AG09319 (cell line): Measurements from ENCODE around the gene HYI.

Experiments
- DNase-seq: peaks from one replicate; pipeline ENCODE4 v3.0.0-alpha.2; 2010; ENCODE audit warnings: low read depth; ENCODE audit errors: extremely low read depth
- TF ChIP-seq, protein P1 (sequence below): IDR thresholded peaks from 2 replicates; pipeline ENCODE4 v1.5.1; 2011; ENCODE audit warnings: low read depth, mild to moderate bottlenecking, inconsistent platforms, low read length, moderate library complexity

HYI gene

DNA sequence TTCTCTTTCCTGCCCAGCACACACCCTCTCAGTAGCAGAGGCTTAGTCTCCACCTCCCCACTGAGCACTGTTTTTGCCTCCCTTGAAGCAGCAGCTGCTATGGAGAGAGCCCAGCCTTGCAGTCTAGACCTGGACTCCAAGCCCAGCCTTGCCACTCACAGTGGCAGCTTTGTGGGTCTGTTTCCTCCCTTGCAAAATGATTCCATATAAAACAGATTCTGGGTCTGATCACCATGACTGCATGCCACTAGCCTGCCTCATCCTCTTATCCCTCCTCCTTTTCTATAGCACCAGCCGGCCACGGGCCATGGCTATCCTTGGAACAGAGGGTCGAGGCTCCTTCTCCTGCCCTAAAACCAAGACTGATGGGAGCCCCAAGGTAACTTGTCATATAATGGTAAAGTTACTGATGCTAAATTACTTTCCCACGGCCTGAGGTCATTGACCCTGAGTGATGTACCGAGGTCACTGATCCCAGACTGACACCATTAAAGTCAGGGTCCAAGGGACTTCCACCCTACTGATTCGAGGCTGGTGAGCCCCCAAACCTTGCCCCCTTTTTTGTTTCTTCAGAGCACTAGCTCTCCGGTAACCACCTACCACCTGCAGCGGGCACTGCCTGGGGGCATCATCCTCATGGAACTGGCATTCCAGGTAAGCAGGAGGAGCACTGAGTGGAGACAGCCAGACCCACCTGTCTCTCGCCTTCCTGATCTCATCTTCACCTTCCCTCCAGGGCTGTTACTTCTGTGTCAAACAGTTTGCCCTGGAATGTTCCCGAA is 7.9 kb downstream of the HYI start:
- no peak for DNase-seq

DNA sequence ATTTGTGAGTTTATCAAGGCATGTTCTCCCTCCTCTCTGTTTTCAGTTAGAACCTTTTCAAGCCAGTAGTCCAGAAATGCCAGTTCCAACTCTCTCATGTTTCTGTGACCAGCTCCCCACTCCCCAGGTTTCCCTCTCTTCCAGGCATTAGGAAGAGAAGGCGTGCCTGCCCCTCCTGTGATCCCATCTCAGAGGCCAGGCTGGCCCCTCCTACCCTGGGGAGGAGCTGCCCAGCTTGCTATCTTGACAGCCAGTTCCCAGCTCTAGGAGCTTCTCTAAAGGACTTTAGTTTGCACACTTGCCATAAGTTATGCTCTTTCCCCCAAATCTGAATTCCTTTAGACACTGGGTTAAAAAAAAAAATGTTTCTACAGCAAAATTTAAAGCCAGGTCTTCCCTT is 8.9 kb downstream of the HYI start:
- DNase-seq = no peak
- TF ChIP-seq, protein P1, sequence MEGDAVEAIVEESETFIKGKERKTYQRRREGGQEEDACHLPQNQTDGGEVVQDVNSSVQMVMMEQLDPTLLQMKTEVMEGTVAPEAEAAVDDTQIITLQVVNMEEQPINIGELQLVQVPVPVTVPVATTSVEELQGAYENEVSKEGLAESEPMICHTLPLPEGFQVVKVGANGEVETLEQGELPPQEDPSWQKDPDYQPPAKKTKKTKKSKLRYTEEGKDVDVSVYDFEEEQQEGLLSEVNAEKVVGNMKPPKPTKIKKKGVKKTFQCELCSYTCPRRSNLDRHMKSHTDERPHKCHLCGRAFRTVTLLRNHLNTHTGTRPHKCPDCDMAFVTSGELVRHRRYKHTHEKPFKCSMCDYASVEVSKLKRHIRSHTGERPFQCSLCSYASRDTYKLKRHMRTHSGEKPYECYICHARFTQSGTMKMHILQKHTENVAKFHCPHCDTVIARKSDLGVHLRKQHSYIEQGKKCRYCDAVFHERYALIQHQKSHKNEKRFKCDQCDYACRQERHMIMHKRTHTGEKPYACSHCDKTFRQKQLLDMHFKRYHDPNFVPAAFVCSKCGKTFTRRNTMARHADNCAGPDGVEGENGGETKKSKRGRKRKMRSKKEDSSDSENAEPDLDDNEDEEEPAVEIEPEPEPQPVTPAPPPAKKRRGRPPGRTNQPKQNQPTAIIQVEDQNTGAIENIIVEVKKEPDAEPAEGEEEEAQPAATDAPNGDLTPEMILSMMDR = no peak

More for the DNA sequence above, 7.9 kb downstream of the HYI start:
- TF ChIP-seq, protein P1 = no peak

DNA sequence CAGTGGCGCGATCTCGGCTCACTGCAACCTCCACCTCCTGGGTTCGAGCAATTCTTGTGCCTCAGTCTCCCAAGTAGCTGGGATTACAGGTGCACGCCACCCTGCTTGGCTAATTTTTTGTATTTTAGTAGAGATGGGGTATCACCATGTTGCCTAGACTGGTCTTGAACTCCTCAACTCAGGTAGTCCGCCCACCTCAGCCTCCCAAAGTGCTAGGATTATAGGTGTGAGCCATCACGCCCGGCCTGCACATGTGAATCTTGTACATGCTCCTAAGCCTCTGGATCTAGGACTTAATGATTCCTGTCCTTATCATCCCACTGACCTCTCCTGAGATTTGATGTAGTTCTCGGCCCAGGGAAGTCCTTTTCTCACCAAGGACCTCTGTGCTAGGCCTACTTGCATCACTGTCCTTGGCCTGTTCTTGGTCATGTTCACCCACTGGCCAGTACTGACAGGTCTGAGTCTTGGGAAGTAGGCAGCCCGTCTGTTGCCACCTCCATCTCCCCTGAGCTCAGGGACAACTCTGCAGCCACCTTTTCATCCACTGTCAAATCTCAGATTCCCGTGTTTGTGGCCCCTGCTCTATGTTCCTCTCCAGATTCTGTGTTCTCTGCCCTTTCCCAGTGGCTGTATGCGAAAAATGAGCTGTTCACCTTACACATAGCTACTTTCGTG is 9.4 kb downstream of the HYI start:
- TF ChIP-seq, protein P1 = no peak

DNA sequence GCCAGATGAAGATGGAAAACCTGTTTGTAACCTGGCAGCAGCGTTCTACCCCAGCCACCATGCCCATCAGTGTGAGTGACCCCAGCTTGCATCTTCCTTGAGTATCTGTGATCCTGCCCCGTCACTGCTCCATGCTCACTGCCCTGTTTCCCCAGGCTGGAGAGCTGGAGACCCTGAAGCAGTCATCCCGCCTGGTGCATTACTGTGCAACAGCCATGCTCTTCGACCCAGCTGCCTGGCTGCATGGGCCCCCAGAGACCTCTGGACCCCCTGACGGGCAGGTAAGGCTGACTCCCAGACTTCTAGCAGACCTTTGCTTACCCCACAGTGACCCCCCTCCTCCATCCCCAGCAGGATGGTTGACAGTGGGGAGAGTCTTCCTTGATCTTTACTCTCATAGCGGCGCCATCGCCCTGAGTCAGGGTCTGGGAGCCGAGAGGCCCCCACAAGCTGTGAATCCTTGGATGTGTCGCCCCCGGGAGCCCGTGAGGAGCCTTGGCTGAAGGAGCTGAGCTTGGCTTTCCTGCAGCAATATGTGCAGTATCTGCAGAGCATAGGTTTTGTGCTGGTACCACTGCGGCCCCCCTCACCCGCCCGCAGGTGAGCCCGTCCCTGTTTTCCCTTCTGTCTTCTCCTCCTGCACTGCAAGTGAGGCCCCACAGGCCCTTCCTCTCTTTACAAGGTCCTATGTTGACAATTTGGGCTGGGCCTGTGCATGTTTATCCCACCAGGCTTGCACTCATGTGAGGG is 10.4 kb downstream of the HYI start:
- DNase-seq = no peak
- TF ChIP-seq, protein P1 = no peak

More for the DNA sequence above, 9.4 kb downstream of the HYI start:
- DNase-seq = no peak

DNA sequence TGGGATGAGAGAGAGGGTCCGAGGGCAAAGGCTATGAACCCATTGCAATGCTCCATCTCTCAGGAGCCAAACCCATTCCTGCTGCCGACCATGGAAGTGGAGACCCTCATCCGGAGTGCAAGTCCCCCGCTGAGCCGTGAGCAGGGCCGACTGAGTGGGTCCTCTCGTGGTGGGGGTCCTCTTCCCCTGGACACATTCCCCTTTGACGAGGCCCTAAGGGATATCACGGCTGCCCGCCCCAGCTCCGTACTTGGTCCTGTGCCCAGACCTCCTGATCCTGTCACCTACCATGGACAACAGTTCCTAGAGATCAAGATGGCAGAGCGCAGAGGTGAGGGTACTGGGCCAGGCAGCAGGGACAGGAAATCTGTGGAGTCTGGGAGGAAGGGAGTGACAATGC is 11.0 kb downstream of the HYI start:
- no peak for DNase-seq
- TF ChIP-seq, protein P1 = no peak

DNA sequence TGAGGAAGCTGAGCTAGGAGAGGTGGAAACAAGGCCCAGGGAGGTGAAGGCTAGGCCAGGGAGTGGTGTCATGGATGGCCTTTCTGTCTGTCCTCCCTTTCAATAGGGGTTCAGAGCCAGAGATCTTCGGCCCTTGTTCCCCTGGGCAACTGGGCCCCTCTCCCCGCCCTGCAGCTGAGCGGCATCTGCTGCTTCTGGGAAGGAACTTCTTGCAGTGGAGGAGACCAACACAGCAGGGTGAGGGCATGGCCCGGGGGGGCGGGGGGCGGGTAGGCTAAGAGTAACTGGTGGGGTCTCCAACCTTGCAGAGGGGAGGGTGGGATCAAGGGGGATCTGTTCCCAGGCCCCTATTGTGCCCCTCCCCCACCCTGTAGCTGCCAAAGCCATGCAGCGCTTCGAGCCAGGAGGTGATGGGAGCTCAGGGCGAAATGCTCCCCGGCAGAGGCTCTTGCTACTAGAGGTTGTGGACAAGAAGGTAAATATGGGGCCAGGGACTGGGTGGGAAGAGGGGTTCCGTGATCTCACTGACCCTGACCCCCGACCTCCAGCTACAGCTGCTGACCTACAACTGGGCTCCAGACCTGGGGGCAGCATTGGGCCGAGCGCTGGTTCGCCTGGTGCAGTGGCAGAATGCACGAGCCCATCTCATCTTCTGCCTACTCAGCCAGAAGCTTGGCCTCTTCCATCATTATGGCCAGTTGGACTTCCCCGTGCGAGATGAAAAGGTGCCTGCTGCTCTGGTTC is 11.7 kb downstream of the HYI start:
- no peak for DNase-seq
- TF ChIP-seq, protein P1 = no peak
